MM.1S (cell line): ENCODE results near the gene SPRTN.

ENCODE experiments used
- DNase-seq: peaks from one replicate; pipeline ENCODE4 v3.0.0-alpha.2; 2015
- H2AFZ ChIP-seq: fragments of 300-600 bp; sonication (generic); 2 replicates; pipeline ENCODE4 v1.6.0; 2016; ENCODE audit warnings: antibody characterized with exemption, low read length
- H3F3A ChIP-seq: fragments of 300-600 bp; sonication (generic); 2 replicates; pipeline ENCODE4 v1.6.1; 2016; ENCODE audit warnings: mild to moderate bottlenecking, antibody characterized with exemption, low read length, moderate library complexity, mixed read lengths; ENCODE audit not compliant: insufficient read depth
- H3K27ac ChIP-seq: fragments of 300-600 bp; sonication (generic); 2 replicates; pipeline ENCODE4 v1.5.1; 2016; ENCODE audit warnings: mild to moderate bottlenecking, low read length
- H3K27me3 ChIP-seq: fragments of 300-600 bp; sonication (generic); replicated peaks from 2 replicates; pipeline ENCODE4 v1.6.0; 2016; ENCODE audit warnings: low read length; ENCODE audit not compliant: insufficient read depth
- H3K36me3 ChIP-seq: fragments of 300-600 bp; sonication (generic); replicated peaks from 2 replicates; pipeline ENCODE4 v1.6.1; 2016; ENCODE audit warnings: mild to moderate bottlenecking, low read length, mixed read lengths; ENCODE audit not compliant: insufficient read depth
- H3K4me1 ChIP-seq: fragments of 300-600 bp; sonication (generic); 2 replicates; pipeline ENCODE4 v1.6.1; 2016; ENCODE audit warnings: low read length, mixed read lengths
- H3K4me2 ChIP-seq: fragments of 300-600 bp; sonication (generic); 2 replicates; pipeline ENCODE4 v1.6.0; 2016; ENCODE audit warnings: low read depth, low read length
- H3K4me3 ChIP-seq: fragments of 300-600 bp; sonication (generic); 2 replicates; pipeline ENCODE4 v1.5.1; 2016; ENCODE audit warnings: low read length, mixed read lengths
- H3K79me2 ChIP-seq: fragments of 300-600 bp; sonication (generic); 2 replicates; pipeline ENCODE4 v1.6.1; 2016; ENCODE audit warnings: mixed run types, low read length, mixed read lengths
- H3K9ac ChIP-seq: fragments of 300-600 bp; sonication (generic); 2 replicates; pipeline ENCODE4 v1.6.1; 2016; ENCODE audit warnings: low read length, mixed read lengths
- H3K9me2 ChIP-seq: fragments of 300-600 bp; sonication (generic); replicated peaks from 2 replicates; pipeline ENCODE4 v1.6.1; 2016; ENCODE audit warnings: mild to moderate bottlenecking, low read length, mixed read lengths; ENCODE audit not compliant: insufficient read depth
- H3K9me3 ChIP-seq: fragments of 300-600 bp; sonication (generic); replicated peaks from 2 replicates; pipeline ENCODE4 v1.6.1; 2016; ENCODE audit warnings: mild to moderate bottlenecking, low read length, mixed read lengths; ENCODE audit not compliant: insufficient read depth
- H4K20me1 ChIP-seq: fragments of 300-600 bp; sonication (generic); 2 replicates; pipeline ENCODE4 v1.6.1; 2016; ENCODE audit warnings: mild to moderate bottlenecking, low read length, moderate library complexity, mixed read lengths; ENCODE audit not compliant: insufficient read depth
- EZH2 ChIP-seq: fragments of 300-600 bp; sonication (generic); optimal IDR thresholded peaks from 2 replicates; pipeline ENCODE3; 2017; ENCODE audit warnings: low read depth, mild to moderate bottlenecking, antibody characterized with exemption, low read length, mixed read lengths
- EZH2phosphoT487 ChIP-seq: fragments of 300-600 bp; sonication (generic); IDR thresholded peaks from 2 replicates; pipeline ENCODE4 v1.6.1; 2018; ENCODE audit warnings: antibody characterized with exemption, low read length
- TF ChIP-seq, protein P1 (sequence below): fragments of 300-600 bp; sonication (generic); IDR thresholded peaks from 2 replicates; pipeline ENCODE4 v1.5.1; 2016; ENCODE audit warnings: antibody characterized with exemption, low read length, mixed read lengths

SPRTN gene

DNA sequence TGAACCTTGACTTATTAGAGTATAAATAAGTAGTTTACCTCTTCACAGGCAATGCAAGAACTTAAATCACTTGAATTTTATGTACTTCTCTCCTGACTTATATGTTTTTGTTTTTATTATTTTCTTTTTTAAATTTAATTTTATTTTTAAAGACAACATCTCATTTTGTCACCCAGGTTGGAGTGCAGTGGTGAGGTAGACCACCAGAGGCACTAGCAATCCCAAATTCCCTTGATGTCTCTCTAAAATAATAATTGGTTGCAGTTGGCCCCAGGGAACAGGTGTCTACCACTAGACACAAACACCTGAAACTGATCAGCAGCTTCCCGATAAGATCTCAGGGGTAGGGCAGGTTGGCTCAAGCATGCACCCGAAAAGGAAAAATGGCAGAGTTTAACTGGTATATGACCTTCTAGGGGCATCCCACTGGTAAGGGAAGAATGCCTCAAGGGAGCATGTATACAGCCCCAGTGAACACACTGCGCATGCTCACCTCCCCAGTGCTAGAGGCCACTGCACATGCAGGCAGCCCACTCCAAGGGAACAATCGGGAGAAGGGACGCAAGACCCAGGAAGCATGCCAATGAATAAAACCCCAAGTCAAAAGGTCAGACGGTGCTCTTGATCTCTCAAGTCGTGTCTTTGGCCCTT is 15.1 kb upstream of the SPRTN start:
- TF ChIP-seq EZH2phosphoT487: no peak
- no peak for TF ChIP-seq EZH2
- TF ChIP-seq, protein P1, sequence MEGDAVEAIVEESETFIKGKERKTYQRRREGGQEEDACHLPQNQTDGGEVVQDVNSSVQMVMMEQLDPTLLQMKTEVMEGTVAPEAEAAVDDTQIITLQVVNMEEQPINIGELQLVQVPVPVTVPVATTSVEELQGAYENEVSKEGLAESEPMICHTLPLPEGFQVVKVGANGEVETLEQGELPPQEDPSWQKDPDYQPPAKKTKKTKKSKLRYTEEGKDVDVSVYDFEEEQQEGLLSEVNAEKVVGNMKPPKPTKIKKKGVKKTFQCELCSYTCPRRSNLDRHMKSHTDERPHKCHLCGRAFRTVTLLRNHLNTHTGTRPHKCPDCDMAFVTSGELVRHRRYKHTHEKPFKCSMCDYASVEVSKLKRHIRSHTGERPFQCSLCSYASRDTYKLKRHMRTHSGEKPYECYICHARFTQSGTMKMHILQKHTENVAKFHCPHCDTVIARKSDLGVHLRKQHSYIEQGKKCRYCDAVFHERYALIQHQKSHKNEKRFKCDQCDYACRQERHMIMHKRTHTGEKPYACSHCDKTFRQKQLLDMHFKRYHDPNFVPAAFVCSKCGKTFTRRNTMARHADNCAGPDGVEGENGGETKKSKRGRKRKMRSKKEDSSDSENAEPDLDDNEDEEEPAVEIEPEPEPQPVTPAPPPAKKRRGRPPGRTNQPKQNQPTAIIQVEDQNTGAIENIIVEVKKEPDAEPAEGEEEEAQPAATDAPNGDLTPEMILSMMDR: no peak
- no peaks in the 10 kb centered on the region for H3K9me3 ChIP-seq
- DNase-seq: no peak
- no peaks in the 10 kb centered on the region for H3K4me1 ChIP-seq
- no peak overlapping the region for H3K27ac ChIP-seq
- H2AFZ ChIP-seq: no peak overlapping the region
- no peak overlapping the region for H3K4me3 ChIP-seq
- H3K9me2 ChIP-seq: no peaks in the 10 kb centered on the region
- H3K36me3 ChIP-seq: no peaks in the 10 kb centered on the region
- H3K79me2 ChIP-seq: no peaks in the 10 kb centered on the region
- H3F3A ChIP-seq: no peaks in the 10 kb centered on the region
- H4K20me1 ChIP-seq: no peaks in the 10 kb centered on the region
- H3K27me3 ChIP-seq: no peaks in the 10 kb centered on the region
- no peak overlapping the region for H3K9ac ChIP-seq
- H3K4me2 ChIP-seq: no peak overlapping the region

DNA sequence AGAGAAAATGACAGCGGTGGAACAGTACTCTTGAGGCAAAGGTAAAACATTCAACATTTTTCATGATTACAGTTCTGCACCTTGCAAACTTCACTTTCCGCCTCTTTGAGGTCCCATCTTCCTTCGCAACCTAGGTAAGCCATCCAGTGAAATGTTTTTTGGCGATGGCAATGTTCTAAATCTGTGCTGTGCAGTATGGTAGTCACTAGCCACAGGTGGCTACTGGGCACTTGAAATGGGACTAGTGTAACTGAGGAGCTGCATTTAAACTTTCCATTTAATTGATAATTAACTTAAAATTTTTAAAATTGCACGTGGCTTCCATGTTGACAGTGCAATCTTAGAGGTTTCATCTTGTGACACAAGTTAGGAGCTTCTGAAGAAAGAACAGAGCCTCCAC is 13.4 kb upstream of the SPRTN start:
- Histone ChIP-seq H3K27ac (no peak overlapping the region), H3K9ac (no peak overlapping the region), H3K27me3 (no peaks in the 10 kb centered on the region), H3K9me3 (no peaks in the 10 kb centered on the region), H2AFZ (no peak overlapping the region), H3K4me3 (no peak overlapping the region), H3K4me1 (no peaks in the 10 kb centered on the region), H3K79me2 (no peaks in the 10 kb centered on the region), H3K9me2 (no peaks in the 10 kb centered on the region), H3F3A (no peaks in the 10 kb centered on the region), H4K20me1 (no peaks in the 10 kb centered on the region), H3K36me3 (no peaks in the 10 kb centered on the region), H3K4me2 (no peak overlapping the region)
- TF ChIP-seq EZH2phosphoT487: no peak
- TF ChIP-seq, protein P1: no peak
- no peak for TF ChIP-seq EZH2
- DNase-seq: no peak

DNA sequence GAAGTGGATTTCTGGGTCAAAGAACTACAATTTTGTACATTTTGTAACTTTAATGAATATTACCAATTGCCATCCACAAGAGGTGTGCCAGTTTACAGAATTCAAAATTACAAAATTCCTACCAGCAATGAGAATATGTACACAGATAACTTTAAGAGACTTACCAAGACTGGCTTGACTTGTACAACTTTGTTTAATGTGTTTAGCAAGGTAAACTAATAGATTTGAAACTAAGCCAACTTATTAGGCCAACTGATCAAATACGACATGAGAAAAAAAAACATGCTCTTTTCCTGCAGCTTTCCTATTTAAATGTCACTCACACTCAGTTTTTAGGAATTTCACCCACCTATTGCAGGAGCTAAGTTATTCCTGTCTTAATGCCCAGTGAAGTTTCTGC is 11.8 kb upstream of the SPRTN start:
- Histone ChIP-seq H3K9me3 (no peaks in the 10 kb centered on the region), H3K27ac (no peak overlapping the region), H4K20me1 (no peaks in the 10 kb centered on the region), H3K36me3 (no peaks in the 10 kb centered on the region), H3K27me3 (no peaks in the 10 kb centered on the region), H3F3A (no peaks in the 10 kb centered on the region), H2AFZ (no peak overlapping the region), H3K9me2 (no peaks in the 10 kb centered on the region), H3K9ac (no peak overlapping the region), H3K4me2 (no peak overlapping the region), H3K79me2 (no peaks in the 10 kb centered on the region), H3K4me3 (no peak overlapping the region), H3K4me1 (no peaks in the 10 kb centered on the region)
- no peak for DNase-seq
- no peak for TF ChIP-seq EZH2phosphoT487
- TF ChIP-seq EZH2: no peak
- TF ChIP-seq, protein P1: no peak
